MM.1S (cell line): ENCODE measurements around the gene RHOBTB3.

ENCODE experiments used
- EZH2 ChIP-seq: fragments of 300-600 bp; sonication (generic); optimal IDR thresholded peaks from 2 replicates; pipeline ENCODE3; 2017; ENCODE audit warnings: low read depth, mild to moderate bottlenecking, antibody characterized with exemption, low read length, mixed read lengths
- EZH2phosphoT487 ChIP-seq: fragments of 300-600 bp; sonication (generic); IDR thresholded peaks from 2 replicates; pipeline ENCODE4 v1.6.1; 2018; ENCODE audit warnings: antibody characterized with exemption, low read length
- TF ChIP-seq, protein P1 (sequence below): fragments of 300-600 bp; sonication (generic); IDR thresholded peaks from 2 replicates; pipeline ENCODE4 v1.5.1; 2016; ENCODE audit warnings: antibody characterized with exemption, low read length, mixed read lengths

GRCh38 chr5:95712347-95712958 is 18.7 kb upstream of the RHOBTB3 start:
- TF ChIP-seq, protein P1, sequence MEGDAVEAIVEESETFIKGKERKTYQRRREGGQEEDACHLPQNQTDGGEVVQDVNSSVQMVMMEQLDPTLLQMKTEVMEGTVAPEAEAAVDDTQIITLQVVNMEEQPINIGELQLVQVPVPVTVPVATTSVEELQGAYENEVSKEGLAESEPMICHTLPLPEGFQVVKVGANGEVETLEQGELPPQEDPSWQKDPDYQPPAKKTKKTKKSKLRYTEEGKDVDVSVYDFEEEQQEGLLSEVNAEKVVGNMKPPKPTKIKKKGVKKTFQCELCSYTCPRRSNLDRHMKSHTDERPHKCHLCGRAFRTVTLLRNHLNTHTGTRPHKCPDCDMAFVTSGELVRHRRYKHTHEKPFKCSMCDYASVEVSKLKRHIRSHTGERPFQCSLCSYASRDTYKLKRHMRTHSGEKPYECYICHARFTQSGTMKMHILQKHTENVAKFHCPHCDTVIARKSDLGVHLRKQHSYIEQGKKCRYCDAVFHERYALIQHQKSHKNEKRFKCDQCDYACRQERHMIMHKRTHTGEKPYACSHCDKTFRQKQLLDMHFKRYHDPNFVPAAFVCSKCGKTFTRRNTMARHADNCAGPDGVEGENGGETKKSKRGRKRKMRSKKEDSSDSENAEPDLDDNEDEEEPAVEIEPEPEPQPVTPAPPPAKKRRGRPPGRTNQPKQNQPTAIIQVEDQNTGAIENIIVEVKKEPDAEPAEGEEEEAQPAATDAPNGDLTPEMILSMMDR = no peak
- no peak for TF ChIP-seq EZH2phosphoT487
- no peak for TF ChIP-seq EZH2
